ENCODE results near the gene MAPK1IP1L.

- TF ChIP-seq CTCF (IDR thresholded peaks at IDR 0.05; ENCODE audit: poor library complexity) = no peak
- no peak for TF ChIP-seq EZH2phosphoT487 (IDR thresholded peaks at IDR 0.05; ENCODE audit: low read depth, severe bottlenecking, unreplicated experiment)
- TF ChIP-seq EZH2 (IDR thresholded peaks at IDR 0.05; ENCODE audit: borderline replicate concordance) = no peak
Observed at GRCh38 chr14:55098561-55098898, 47.1 kb downstream of the MAPK1IP1L start.
